ENCODE data around the gene GSTT4. TPM values are rescaled to one million over a fixed set of nuclear protein-coding genes. Genes with fewer than 3 reads are reported as not detected.

Gene GSTT4
- total and polyA plus RNA-seq, 9 of the 15 experiments (the other 6 are each of a cell fraction or from before 2014, with no cell fraction given) = not detected

GRCh38 chr22:24006207-24006913, 1.1 kb upstream of the GSTT4 start (continued):
- TF ChIP-seq, protein P1, sequence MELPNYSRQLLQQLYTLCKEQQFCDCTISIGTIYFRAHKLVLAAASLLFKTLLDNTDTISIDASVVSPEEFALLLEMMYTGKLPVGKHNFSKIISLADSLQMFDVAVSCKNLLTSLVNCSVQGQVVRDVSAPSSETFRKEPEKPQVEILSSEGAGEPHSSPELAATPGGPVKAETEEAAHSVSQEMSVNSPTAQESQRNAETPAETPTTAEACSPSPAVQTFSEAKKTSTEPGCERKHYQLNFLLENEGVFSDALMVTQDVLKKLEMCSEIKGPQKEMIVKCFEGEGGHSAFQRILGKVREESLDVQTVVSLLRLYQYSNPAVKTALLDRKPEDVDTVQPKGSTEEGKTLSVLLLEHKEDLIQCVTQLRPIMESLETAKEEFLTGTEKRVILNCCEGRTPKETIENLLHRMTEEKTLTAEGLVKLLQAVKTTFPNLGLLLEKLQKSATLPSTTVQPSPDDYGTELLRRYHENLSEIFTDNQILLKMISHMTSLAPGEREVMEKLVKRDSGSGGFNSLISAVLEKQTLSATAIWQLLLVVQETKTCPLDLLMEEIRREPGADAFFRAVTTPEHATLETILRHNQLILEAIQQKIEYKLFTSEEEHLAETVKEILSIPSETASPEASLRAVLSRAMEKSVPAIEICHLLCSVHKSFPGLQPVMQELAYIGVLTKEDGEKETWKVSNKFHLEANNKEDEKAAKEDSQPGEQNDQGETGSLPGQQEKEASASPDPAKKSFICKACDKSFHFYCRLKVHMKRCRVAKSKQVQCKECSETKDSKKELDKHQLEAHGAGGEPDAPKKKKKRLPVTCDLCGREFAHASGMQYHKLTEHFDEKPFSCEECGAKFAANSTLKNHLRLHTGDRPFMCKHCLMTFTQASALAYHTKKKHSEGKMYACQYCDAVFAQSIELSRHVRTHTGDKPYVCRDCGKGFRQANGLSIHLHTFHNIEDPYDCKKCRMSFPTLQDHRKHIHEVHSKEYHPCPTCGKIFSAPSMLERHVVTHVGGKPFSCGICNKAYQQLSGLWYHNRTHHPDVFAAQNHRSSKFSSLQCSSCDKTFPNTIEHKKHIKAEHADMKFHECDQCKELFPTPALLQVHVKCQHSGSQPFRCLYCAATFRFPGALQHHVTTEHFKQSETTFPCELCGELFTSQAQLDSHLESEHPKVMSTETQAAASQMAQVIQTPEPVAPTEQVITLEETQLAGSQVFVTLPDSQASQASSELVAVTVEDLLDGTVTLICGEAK (IDR thresholded peaks at IDR 0.05) = no peak
- TF ChIP-seq, protein P1 (CRISPR knock-in tag; IDR thresholded peaks at IDR 0.05) = no peak

Measured in K562 (cell line).